Subcutaneous adipose tissue (tissue), 4 donors: ENCODE data around the gene KHNYN. TPM values are rescaled to one million over a fixed set of nuclear protein-coding genes. Genes with fewer than 3 reads are reported as not detected.

Source experiments
- total RNA-seq, 4 donors: library from RNA; depleted of rRNA; stranded (reverse); fragments of >200 nt; gene quantifications; one replicate each; pipeline ENCODE4 v1.1.0, GENCODE V29; 2016
- TF ChIP-seq, protein P1 (sequence below): fragments of 450-650 bp; IDR thresholded peaks from one replicate; pipeline ENCODE4 v1.5.1; 2016; ENCODE audit warnings: low read depth, mild to moderate bottlenecking, control low read depth, antibody characterized with exemption, moderate library complexity

KHNYN gene
- total RNA-seq, result 10 to 100 TPM; 29.5 to 81.8 (median 57.2) TPM

- TF ChIP-seq, protein P1, sequence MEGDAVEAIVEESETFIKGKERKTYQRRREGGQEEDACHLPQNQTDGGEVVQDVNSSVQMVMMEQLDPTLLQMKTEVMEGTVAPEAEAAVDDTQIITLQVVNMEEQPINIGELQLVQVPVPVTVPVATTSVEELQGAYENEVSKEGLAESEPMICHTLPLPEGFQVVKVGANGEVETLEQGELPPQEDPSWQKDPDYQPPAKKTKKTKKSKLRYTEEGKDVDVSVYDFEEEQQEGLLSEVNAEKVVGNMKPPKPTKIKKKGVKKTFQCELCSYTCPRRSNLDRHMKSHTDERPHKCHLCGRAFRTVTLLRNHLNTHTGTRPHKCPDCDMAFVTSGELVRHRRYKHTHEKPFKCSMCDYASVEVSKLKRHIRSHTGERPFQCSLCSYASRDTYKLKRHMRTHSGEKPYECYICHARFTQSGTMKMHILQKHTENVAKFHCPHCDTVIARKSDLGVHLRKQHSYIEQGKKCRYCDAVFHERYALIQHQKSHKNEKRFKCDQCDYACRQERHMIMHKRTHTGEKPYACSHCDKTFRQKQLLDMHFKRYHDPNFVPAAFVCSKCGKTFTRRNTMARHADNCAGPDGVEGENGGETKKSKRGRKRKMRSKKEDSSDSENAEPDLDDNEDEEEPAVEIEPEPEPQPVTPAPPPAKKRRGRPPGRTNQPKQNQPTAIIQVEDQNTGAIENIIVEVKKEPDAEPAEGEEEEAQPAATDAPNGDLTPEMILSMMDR, result no peak
Observed at GRCh38 chr14:24429395-24430142, at the start of gene KHNYN, which contains the start of gene CBLN3. TSS of gene KHNYN (plus strand) at chr14:24429954. CDS start at chr14:24430731, 777 bp downstream. TSS of gene CBLN3 (minus strand) at chr14:24429668. CDS start at chr14:24429054, 614 bp downstream.

DNA sequence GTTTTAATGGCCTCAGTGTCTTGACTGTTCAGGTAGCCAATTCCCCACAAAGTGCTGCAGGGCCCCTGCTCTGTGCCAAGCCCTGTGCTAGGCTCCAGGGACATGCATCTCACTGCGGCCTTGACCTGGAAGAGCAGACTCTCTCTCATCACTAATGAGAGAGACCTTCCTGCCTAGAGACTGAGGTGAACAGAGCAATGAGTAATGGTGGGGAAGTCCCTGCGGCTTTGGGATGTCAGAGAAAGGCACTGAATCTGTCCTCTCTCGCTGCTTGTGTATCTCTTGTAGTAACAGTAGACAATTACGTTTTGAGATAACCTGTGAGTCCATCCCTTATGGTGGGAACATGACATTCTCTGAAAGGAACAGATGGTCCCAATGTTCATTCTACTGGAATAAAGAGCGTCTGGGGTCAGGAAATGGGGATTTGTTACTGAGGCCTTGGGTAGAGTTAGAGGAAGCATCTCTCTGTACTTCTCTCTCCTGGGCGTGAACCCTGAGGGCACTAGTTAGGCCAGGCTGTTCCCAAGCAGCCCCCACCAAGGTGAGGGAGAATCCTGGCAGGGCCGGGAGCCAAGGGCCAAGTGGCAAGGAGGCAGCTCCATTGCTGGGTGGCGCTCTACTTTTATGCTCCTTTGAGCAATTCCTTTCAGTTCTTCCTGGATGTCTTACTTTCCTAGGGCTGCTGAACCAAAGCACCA, 48.2 kb upstream of the KHNYN start:
- TF ChIP-seq, protein P1, result no peak

- TF ChIP-seq, protein P1, result no peak
Observed at GRCh38 chr14:24382064-24382371, 47.7 kb upstream of the KHNYN start.

DNA sequence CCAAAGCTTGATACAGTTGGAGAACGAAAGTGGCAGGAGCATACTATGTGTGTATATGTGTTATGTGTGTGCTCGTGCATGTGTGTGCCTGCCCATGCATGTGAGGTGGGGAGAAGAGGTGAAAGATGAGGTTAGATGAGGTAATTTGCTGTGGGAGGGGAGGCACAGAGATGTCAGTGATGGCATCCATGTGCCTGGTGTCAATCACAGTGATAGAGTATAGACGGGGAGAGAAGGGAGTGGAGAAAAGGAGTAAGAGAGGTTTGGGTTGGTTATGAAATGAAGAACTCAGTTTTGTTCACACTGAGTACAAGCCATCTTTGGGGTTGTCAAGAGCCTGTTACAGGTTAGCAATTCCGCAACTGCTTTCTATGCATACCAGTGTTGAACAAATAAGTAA, 45.6 kb upstream of the KHNYN start:
- TF ChIP-seq, protein P1, result no peak

DNA sequence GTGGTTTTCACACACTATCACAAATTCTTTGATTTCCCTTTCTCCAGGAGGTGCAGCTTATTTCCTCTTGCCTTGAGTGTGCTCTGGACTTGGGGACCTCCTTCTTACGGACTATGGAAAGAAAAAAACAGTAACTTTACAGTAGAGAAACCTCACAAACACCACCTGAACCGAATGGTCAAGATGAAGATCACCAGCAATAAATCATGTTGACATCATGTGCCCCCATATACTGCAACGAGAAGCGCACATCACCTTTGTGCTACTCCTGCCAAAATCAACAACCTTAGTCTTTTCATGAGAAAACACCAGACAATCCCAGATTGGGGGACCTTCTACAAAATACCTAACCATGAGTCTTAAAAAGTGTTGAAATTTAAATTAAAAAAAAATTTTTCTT, 44.2 kb upstream of the KHNYN start:
- TF ChIP-seq, protein P1, result no peak

DNA sequence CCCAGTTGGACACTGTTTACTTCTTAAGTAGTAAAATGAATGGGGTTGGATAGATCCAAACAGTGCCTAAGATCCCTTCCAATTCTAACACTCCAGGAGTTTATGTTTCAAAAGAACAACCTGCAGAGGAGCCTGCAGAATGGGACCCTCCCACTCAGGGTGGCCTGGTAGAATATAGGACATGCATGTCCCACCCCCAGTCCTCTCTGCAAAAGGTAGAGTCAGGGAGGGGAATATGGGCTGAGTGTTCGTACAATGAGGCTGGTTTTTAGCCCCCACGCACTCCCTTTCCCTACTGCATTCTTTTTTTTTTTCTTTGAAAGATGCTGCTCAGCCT, 42.8 kb upstream of the KHNYN start:
- TF ChIP-seq, protein P1, result no peak

DNA sequence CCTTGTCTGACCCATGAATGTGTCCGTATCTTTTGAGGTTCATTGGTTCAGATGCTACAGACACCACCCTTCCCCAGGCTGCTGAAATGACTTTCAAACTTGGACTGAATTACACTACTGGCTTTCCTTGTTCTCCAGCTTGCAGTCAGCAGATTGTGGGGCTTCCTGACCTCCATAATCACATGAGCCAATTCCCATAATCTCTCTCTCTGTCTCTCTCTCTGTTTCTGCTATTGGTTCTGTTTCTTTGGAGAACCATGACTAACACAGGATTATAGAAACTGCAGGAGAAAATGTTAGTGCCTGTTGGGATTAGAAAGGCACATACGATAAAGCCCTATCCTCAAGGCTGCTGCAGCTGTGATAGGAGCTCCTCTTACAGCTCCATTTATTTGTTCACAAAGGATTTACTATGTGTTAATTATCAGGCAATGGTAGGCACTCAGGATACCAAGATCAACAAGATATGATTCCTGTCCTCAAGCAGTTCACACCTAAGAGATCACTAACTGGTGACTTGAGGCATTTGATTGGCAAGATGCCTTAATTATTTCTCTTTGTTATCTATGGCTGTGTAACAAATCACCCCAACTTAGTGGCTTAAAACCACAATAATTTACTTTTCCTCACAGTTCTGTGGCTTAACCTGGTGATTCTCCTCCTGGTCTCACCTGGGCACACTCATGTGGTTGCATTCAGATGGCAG, 41.1 kb upstream of the KHNYN start:
- TF ChIP-seq, protein P1, result no peak
